Activated naive CD8-positive, alpha-beta T cell treated with anti-CD3 and anti-CD28 coated beads, Interleukin-2, amount 50 U/mL, for 16 hours (primary cell): ENCODE data around the gene RPS14.
"Not testable (repeated sequence)": the region's sequence is repeated elsewhere in the genome, so short reads cannot be mapped to it uniquely, and the experiment has no call there.

Experiments used
- DNase-seq: peaks from one replicate; pipeline ENCODE4 v3.0.0-alpha.2; 2020; ENCODE audit warnings: low read depth, low spot score

RPS14 gene

GRCh38 chr5:150481708-150481965 is 32.1 kb upstream of the RPS14 start:
- no peak for DNase-seq

- DNase-seq = no peak
Measured at GRCh38 chr5:150479416-150479815, 29.9 kb upstream of the RPS14 start.

GRCh38 chr5:150476568-150476967 is 27.0 kb upstream of the RPS14 start:
- DNase-seq = not testable (repeated sequence)

- DNase-seq = no peak
Measured at GRCh38 chr5:150473673-150474358, 24.3 kb upstream of the RPS14 start.

- DNase-seq = no peak
Measured at GRCh38 chr5:150469718-150470469, 20.4 kb upstream of the RPS14 start.

GRCh38 chr5:150468206-150468605 is 18.7 kb upstream of the RPS14 start:
- DNase-seq = no peak

GRCh38 chr5:150465927-150466326 is 16.4 kb upstream of the RPS14 start:
- DNase-seq = no peak

- no peak for DNase-seq
Measured at GRCh38 chr5:150464554-150465012, 15.0 kb upstream of the RPS14 start.

- no peak for DNase-seq
Measured at GRCh38 chr5:150461231-150461630, 11.7 kb upstream of the RPS14 start.

- DNase-seq = no peak
Measured at GRCh38 chr5:150460781-150461180, 11.2 kb upstream of the RPS14 start.

GRCh38 chr5:150458802-150459557 is 9.4 kb upstream of the RPS14 start:
- peak; percentile 77 for DNase-seq

GRCh38 chr5:150457562-150458240 is 8.2 kb upstream of the RPS14 start:
- DNase-seq = no peak

- no peak for DNase-seq
Measured at GRCh38 chr5:150457121-150457520, 7.6 kb upstream of the RPS14 start.

- no peak for DNase-seq
Measured at GRCh38 chr5:150454492-150455229, 5.1 kb upstream of the RPS14 start.

GRCh38 chr5:150454027-150454426 is 4.5 kb upstream of the RPS14 start:
- not testable (repeated sequence) for DNase-seq

GRCh38 chr5:150452914-150453313 is 3.4 kb upstream of the RPS14 start:
- no peak for DNase-seq

GRCh38 chr5:150451594-150451993 is 2.1 kb upstream of the RPS14 start:
- no peak for DNase-seq

GRCh38 chr5:150448952-150449516 is 505 bp downstream of the RPS14 start:
- no peak for DNase-seq

- DNase-seq = no peak
Measured at GRCh38 chr5:150448334-150448733, 1.2 kb downstream of the RPS14 start.

- DNase-seq = no peak
Measured at GRCh38 chr5:150447188-150447587, 2.4 kb downstream of the RPS14 start.

- no peak for DNase-seq
Measured at GRCh38 chr5:150446583-150446982, 3.0 kb downstream of the RPS14 start.
